K562 (cell line): Measurements from ENCODE around the gene TF. TPM values are rescaled to one million over a fixed set of nuclear protein-coding genes. Genes with fewer than 3 reads are reported as not detected.

ENCODE experiments used
- ATAC-seq: fragments of 200-7000 bp; cut with Tn5 transposase; 3 replicates; pipeline ENCODE4 v1.9.1; 2020; ENCODE audit warnings: moderate library complexity
- BruUV-seq: library from RNA; stranded (reverse); fragments of 400-500 nt; replicated peaks from 2 replicates; lab custom pipeline; 2021; lab: Mats Ljungman, UMichigan
- CTCF ChIA-PET: fragments of 300-600 bp; formaldehyde crosslinking; extraction: SDS; loops from one replicate; lab custom pipeline; 2021; ENCODE audit warnings: low intra/inter-chr PET ratio; lab: Yijun Ruan, JAX
- POLR2A ChIA-PET: fragments of 300-600, 350-650 bp; sonication (Branson Sonifier 250); formaldehyde crosslinking; extraction: SDS; loops from one replicate; lab custom pipeline; 2021; ENCODE audit warnings: antibody characterized with exemption, inconsistent platforms; lab: Yijun Ruan, JAX
- DNase-seq, 4 experiments: peaks; one replicate each; pipeline versions ENCODE4 v3.0.0 to v3.0.0-alpha.2; 2011 to 2018; ENCODE audit warnings: low spot score in 3 of 4, mixed read lengths in 3 of 4; ENCODE audit errors: extremely low read depth in 1 of 4
- FAIRE-seq: peaks from 2 replicates; lab custom pipeline; 2011; peaks lifted over from hg19 to GRCh38; lab: Jason Lieb, UNC
- H2AFZ ChIP-seq: 2 replicates; pipeline ENCODE4 v1.6.0; 2011; ENCODE audit warnings: low read depth, low read length, control low read depth, inconsistent platforms
- H3K27ac ChIP-seq: fragments of 200-600 bp; 3 replicates; pipeline ENCODE4 v1.8.0; 2011; ENCODE audit warnings: low read depth, mild to moderate bottlenecking, control low read depth, inconsistent platforms, low read length, moderate library complexity, mixed read lengths; ENCODE audit errors: extremely low read depth
- H3K27me3 ChIP-seq, 2 experiments: fragments of 300-600 bp in 1 of 2; 2 replicates in 1 of 2; 3 replicates in 1 of 2; pipeline versions ENCODE4 v1.6.0 to v1.8.0; 2011; ENCODE audit warnings: inconsistent platforms in 2 of 2, low read length in 2 of 2, mild to moderate bottlenecking in 1 of 2, mixed read lengths in 1 of 2, moderate library complexity in 1 of 2; ENCODE audit not compliant: control insufficient read depth in 2 of 2, insufficient read depth in 2 of 2
- H3K36me3 ChIP-seq: fragments of 300-600 bp; 3 replicates; pipeline ENCODE4 v1.8.0; 2011; ENCODE audit warnings: mild to moderate bottlenecking, low read length, inconsistent platforms; ENCODE audit not compliant: control insufficient read depth, insufficient read depth
- H3K4me1 ChIP-seq, 2 experiments: fragments of 200-600 bp in 1 of 2; replicated peaks in 1 of 2; 2 replicates in 1 of 2; 3 replicates in 1 of 2; pipeline versions ENCODE4 v1.5.1 to v1.8.0; 2011; ENCODE audit warnings: inconsistent platforms in 2 of 2, low read length in 2 of 2, mild to moderate bottlenecking in 1 of 2, mixed read lengths in 1 of 2, moderate library complexity in 1 of 2; ENCODE audit not compliant: control insufficient read depth in 2 of 2, insufficient read depth in 2 of 2
- H3K4me2 ChIP-seq: 2 replicates; pipeline ENCODE4 v1.6.1; 2011; ENCODE audit warnings: low read length, control low read depth, inconsistent platforms, mixed read lengths; ENCODE audit not compliant: insufficient read depth
- H3K4me3 ChIP-seq: fragments of 200-600 bp; sonication (generic), shearing (Covaris generic); 2 replicates; pipeline ENCODE4 v1.5.1; 2016; ENCODE audit warnings: control low read depth, inconsistent platforms
- H3K79me2 ChIP-seq: fragments of 200-600 bp; 3 replicates; pipeline ENCODE4 v1.8.0; 2011; ENCODE audit warnings: low read length, inconsistent platforms; ENCODE audit not compliant: control insufficient read depth, insufficient read depth
- H3K9ac ChIP-seq, 2 experiments: 2 replicates each; pipeline versions ENCODE4 v1.6.0 to v1.6.1; 2011; ENCODE audit warnings: low read depth in 2 of 2, low read length in 2 of 2, control low read depth in 1 of 2, inconsistent platforms in 1 of 2, mild to moderate bottlenecking in 1 of 2, mixed read lengths in 1 of 2; ENCODE audit not compliant: insufficient read depth in 1 of 2
- H3K9me1 ChIP-seq: one replicate; pipeline ENCODE4 v1.6.0; 2011; ENCODE audit warnings: inconsistent platforms, mild to moderate bottlenecking, low read length, moderate library complexity; ENCODE audit not compliant: control insufficient read depth, insufficient read depth
- H3K9me3 ChIP-seq: replicated peaks from 2 replicates; pipeline ENCODE4 v1.5.1; 2011; ENCODE audit warnings: low read depth, low read length, inconsistent platforms; ENCODE audit not compliant: control insufficient read depth, insufficient read depth
- H4K20me1 ChIP-seq: replicated peaks from 2 replicates; pipeline ENCODE4 v1.6.1; 2011; ENCODE audit warnings: low read length, inconsistent platforms, mixed read lengths; ENCODE audit not compliant: control insufficient read depth, insufficient read depth
- DNMT1 ChIP-seq: fragments of 450-650 bp; IDR thresholded peaks from 2 replicates; pipeline ENCODE4 v1.6.1; 2016; ENCODE audit warnings: antibody characterized with exemption, mild to moderate bottlenecking
- RAD21 ChIP-seq, 2 experiments: fragments of 250-450 bp in 1 of 2; fragments of 450-650 bp in 1 of 2; sonication (Bioruptor Pico) in 1 of 2; formaldehyde crosslinking in 1 of 2; IDR thresholded peaks in 1 of 2; conservative IDR thresholded peaks in 1 of 2; 2 replicates each; pipeline versions ENCODE4 v1.4.0 to v1.8.0; 2020 to 2022; ENCODE audit warnings: mild to moderate bottlenecking in 2 of 2, moderate library complexity in 1 of 2
- SETDB1 ChIP-seq: IDR thresholded peaks from one replicate; pipeline ENCODE4 v1.6.1; 2012; ENCODE audit warnings: low read length, control low read depth, inconsistent platforms
- SIX5 ChIP-seq, 2 experiments: IDR thresholded peaks; 2 replicates each; pipeline ENCODE4 v1.6.1; 2011; ENCODE audit warnings: low read length in 2 of 2, borderline replicate concordance in 1 of 2, low read depth in 1 of 2, mild to moderate bottlenecking in 1 of 2, moderate library complexity in 1 of 2; ENCODE audit not compliant: insufficient read depth in 1 of 2
- SMAD1 ChIP-seq: fragments of 150-350 bp; IDR thresholded peaks from 2 replicates; pipeline ENCODE4 v1.6.1; 2014; ENCODE audit warnings: low read length, low read depth; ENCODE audit not compliant: partially characterized antibody
- SP1 ChIP-seq: sonication (generic); formaldehyde crosslinking; IDR thresholded peaks from 2 replicates; pipeline ENCODE4 v1.8.1; 2022; ENCODE audit warnings: mild to moderate bottlenecking, missing genetic modification reagents
- SPI1 ChIP-seq: IDR thresholded peaks from 2 replicates; pipeline ENCODE4 v1.6.1; 2011; ENCODE audit warnings: low read depth, low read length, control low read depth, borderline replicate concordance
- TAF7 ChIP-seq: fragments of 450-650 bp; IDR thresholded peaks from 2 replicates; pipeline ENCODE4 v1.6.1; 2016; ENCODE audit warnings: missing genetic modification characterization, missing compliant biosample characterization
- TEAD4 ChIP-seq, 2 experiments: sonication (generic) in 1 of 2; formaldehyde crosslinking in 1 of 2; IDR thresholded peaks; 2 replicates each; pipeline versions ENCODE4 v1.6.1 to v1.8.0; 2012 to 2022; ENCODE audit warnings: borderline replicate concordance in 1 of 2, inconsistent platforms in 1 of 2, low read length in 1 of 2, mild to moderate bottlenecking in 1 of 2, missing genetic modification reagents in 1 of 2
- ZBED1 ChIP-seq: IDR thresholded peaks from 2 replicates; pipeline ENCODE4 v1.6.1; 2014
- ZBTB7A ChIP-seq: IDR thresholded peaks from 2 replicates; pipeline ENCODE4 v1.6.1; 2011; ENCODE audit warnings: low read depth, mild to moderate bottlenecking, low read length, moderate library complexity, borderline replicate concordance; ENCODE audit not compliant: control insufficient read depth
- ZSCAN29 ChIP-seq: fragments of 450-650 bp; IDR thresholded peaks from 2 replicates; pipeline ENCODE4 v1.6.1; 2017
- WGBS: fragments of 100-300 bp; shearing (Covaris generic); methylation state at CpG from one replicate; pipeline ENCODE4 v1.1.6; 2016; ENCODE audit warnings: low coverage, mixed read lengths; ENCODE audit not compliant: insufficient coverage; ENCODE audit errors: missing lambda C conversion rate; 5-methylcytosine and 5-hydroxymethylcytosine counted together
- in situ Hi-C: fragments of 300-500 bp; cut with MboI; formaldehyde crosslinking; loops from 4 replicates; pipeline ENCODE4 v1.15.0; 2018; ENCODE audit warnings: inconsistent platforms, mixed read lengths
- intact Hi-C: fragments of 100-400 bp; cut with micrococcal nuclease; formaldehyde crosslinking; loops from 2 replicates; pipeline ENCODE4 v1.14.2; 2022
- polyA plus RNA-seq, 8 experiments: library from polyadenylated mRNA; depleted of rRNA in 4 of 8; stranded (reverse) in 5 of 8; unstranded in 3 of 8; fragments of >200 nt; fragmentation: Nextera tagmentation in 2 of 8; fragmentation: Illumina TruSeq in 1 of 8; extraction: Ambion mirVana in 2 of 8; extraction: Trizol in 1 of 8; gene quantifications; 2 replicates each; pipeline versions ENCODE4 v1.2.1 to v1.2.3, GENCODE V29; 2011 to 2014; ENCODE audit warnings: inconsistent platforms in 1 of 8, missing spikeins in 1 of 8
- total RNA-seq, 7 experiments: library from RNA; depleted of rRNA in 6 of 7; stranded (reverse); fragments of >200 nt in 6 of 7; fragmentation: Illumina TruSeq in 2 of 7; extraction: Trizol in 2 of 7; gene quantifications; 2 replicates each; pipeline versions ENCODE4 v1.2.1 to v1.2.3, GENCODE V29; 2011 to 2021; ENCODE audit warnings: low replicate concordance in 1 of 7
- TF ChIP-seq, protein P1 (sequence below), 2 experiments: fragments of 450-650 bp; formaldehyde crosslinking in 1 of 2; IDR thresholded peaks; 2 replicates each; pipeline versions ENCODE4 v1.4.0 to v1.6.1; 2014 to 2020; ENCODE audit warnings: mild to moderate bottlenecking in 2 of 2, borderline replicate concordance in 1 of 2, low read depth in 1 of 2

Gene TF
- total and polyA plus RNA-seq, 9 of the 15 experiments (the other 6 are each of a cell fraction or from before 2014, with no cell fraction given) = 0.09 to 9.2 (median 3.1) TPM

DNA sequence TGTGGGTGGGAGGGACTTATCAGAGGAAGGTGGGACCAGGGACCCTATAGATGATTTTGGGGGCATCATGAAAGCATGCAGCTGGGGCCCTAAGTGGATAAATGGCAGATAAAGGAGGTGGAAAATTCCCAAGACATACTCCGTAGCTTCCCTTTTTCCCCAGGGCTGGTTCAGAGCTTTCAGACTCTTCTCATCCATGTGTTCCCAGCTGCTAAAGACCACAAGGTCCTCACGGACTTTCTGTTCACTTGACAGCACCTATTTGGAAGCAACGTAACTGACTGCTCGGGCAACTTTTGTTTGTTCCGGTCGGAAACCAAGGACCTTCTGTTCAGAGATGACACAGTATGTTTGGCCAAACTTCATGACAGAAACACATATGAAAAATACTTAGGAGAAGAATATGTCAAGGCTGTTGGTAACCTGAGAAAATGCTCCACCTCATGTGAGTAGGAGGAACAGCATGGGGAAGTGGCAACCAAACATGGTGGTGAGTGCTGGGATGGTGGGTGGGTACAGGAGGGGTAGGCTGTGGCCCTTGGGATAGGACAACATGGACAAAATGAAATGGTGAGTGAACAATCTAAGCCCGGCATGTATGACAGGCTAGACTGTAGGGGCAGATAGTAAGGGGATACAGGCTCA, 30.7 kb downstream of the TF start:
- in situ Hi-C loops = no loop called here
- 15% methylated on average over 7 of the region's 7 CpGs for WGBS
- H3K79me2 ChIP-seq = no peaks in the 10 kb centered on the region
- intact Hi-C loops = loop anchor here (1.0 kb wide), 1 partner anchor 114 kb away; no protein-coding TSS in a partner anchor
- H3K4me1 ChIP-seq = peaks cover 0 to 4% of the 10 kb centered on the region in 2 experiments; a peak in 3 of 5 replicates
- no peaks in the 10 kb centered on the region for H4K20me1 ChIP-seq
- CTCF ChIA-PET = interaction anchor here (0.8 kb wide), 1 partner anchor 113 kb away, joined by 3 read pairs; no protein-coding TSS in a partner anchor
- no peaks in the 10 kb centered on the region for H3K9me3 ChIP-seq
- BruUV-seq = no TSS peak
- H2AFZ ChIP-seq = peak overlapping the region; percentile 62; the same call in 1 of the 2 replicates
- H3K36me3 ChIP-seq = no peaks in the 10 kb centered on the region
- POLR2A ChIA-PET = interaction anchor here (1.0 kb wide), 1 partner anchor 13 kb away, joined by 3 read pairs; no protein-coding TSS in a partner anchor
- H3K4me2 ChIP-seq = no peak overlapping the region
- ATAC-seq (peak; percentile 88), DNase-seq (peak in 2 of 4 experiments; percentile 14 to 18), FAIRE-seq (no peak)
- peaks cover 0 to 13% of the 10 kb centered on the region in 2 experiments; a peak in 2 of 5 replicates for H3K27me3 ChIP-seq
- no peak overlapping the region for H3K9ac ChIP-seq
- no peak overlapping the region for H3K27ac ChIP-seq
- peaks cover 2% of the 10 kb centered on the region for H3K9me1 ChIP-seq
- H3K4me3 ChIP-seq = no peak overlapping the region
- TF ChIP-seq DNMT1 = no peak
- no peak for TF ChIP-seq ZBED1
- no peak for TF ChIP-seq TEAD4 (IDR thresholded peaks at IDR 0.05; ENCODE audit: low read length)
- TF ChIP-seq TEAD4 (CRISPR knock-in tag; IDR thresholded peaks at IDR 0.05; ENCODE audit: borderline replicate concordance) = no peak
- TF ChIP-seq SETDB1 = no peak
- TF ChIP-seq SMAD1 = no peak
- TF ChIP-seq TAF7 = no peak
- no peak for TF ChIP-seq ZBTB7A
- peak in 1 of 2 experiments; percentile 57; a peak in 2 of 4 replicates for TF ChIP-seq RAD21 (CRISPR knock-in tag; conservative IDR thresholded peaks at IDR 0.05 in 1 of 2, IDR thresholded peaks at IDR 0.05 in 1 of 2)
- TF ChIP-seq ZSCAN29 = no peak
- no peak for TF ChIP-seq SIX5 (IDR thresholded peaks at IDR 0.05; ENCODE audit: borderline replicate concordance in 1 of 2, insufficient read depth in 1 of 2, low read depth in 1 of 2, low read length in 2 of 2)
- TF ChIP-seq, protein P1, sequence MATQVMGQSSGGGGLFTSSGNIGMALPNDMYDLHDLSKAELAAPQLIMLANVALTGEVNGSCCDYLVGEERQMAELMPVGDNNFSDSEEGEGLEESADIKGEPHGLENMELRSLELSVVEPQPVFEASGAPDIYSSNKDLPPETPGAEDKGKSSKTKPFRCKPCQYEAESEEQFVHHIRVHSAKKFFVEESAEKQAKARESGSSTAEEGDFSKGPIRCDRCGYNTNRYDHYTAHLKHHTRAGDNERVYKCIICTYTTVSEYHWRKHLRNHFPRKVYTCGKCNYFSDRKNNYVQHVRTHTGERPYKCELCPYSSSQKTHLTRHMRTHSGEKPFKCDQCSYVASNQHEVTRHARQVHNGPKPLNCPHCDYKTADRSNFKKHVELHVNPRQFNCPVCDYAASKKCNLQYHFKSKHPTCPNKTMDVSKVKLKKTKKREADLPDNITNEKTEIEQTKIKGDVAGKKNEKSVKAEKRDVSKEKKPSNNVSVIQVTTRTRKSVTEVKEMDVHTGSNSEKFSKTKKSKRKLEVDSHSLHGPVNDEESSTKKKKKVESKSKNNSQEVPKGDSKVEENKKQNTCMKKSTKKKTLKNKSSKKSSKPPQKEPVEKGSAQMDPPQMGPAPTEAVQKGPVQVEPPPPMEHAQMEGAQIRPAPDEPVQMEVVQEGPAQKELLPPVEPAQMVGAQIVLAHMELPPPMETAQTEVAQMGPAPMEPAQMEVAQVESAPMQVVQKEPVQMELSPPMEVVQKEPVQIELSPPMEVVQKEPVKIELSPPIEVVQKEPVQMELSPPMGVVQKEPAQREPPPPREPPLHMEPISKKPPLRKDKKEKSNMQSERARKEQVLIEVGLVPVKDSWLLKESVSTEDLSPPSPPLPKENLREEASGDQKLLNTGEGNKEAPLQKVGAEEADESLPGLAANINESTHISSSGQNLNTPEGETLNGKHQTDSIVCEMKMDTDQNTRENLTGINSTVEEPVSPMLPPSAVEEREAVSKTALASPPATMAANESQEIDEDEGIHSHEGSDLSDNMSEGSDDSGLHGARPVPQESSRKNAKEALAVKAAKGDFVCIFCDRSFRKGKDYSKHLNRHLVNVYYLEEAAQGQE (IDR thresholded peaks at IDR 0.05; ENCODE audit: borderline replicate concordance) = peak; percentile 39; the same call in 1 of the 2 replicates
- TF ChIP-seq, protein P1 (CRISPR knock-in tag; IDR thresholded peaks at IDR 0.05; ENCODE audit: low read depth) = no peak
- no peak for TF ChIP-seq SP1 (CRISPR knock-in tag)
- TF ChIP-seq SPI1 = peak; percentile 64; the same call in 1 of the 2 replicates
